Measurements from ENCODE around the gene LHX3. TPM values are rescaled to one million over a fixed set of nuclear protein-coding genes. Genes with fewer than 3 reads are reported as not detected.

Gene LHX3
- total RNA-seq, 1 donor from 2014 or later: not detected

- DNase-seq (ENCODE audit: low spot score): no peak
- intact Hi-C loops (cut with DNase I): no loop called here
- no peak for ATAC-seq
Measured at GRCh38 chr9:136229096-136230065, 24.5 kb upstream of the LHX3 start.

- ATAC-seq (no peak), DNase-seq (ENCODE audit: low spot score) (no peak)
- intact Hi-C loops (cut with DNase I): no loop called here
Measured at GRCh38 chr9:136228107-136228875, 23.4 kb upstream of the LHX3 start.

- no peak for ATAC-seq
- intact Hi-C loops (cut with DNase I): no loop called here
- DNase-seq (ENCODE audit: low spot score): no peak
Measured at GRCh38 chr9:136226680-136227407, 21.9 kb upstream of the LHX3 start.

- DNase-seq (ENCODE audit: low spot score): no peak
- peak; percentile 66 for ATAC-seq
- intact Hi-C loops (cut with DNase I): no loop called here
Measured at GRCh38 chr9:136225748-136226679, 21.1 kb upstream of the LHX3 start.

- DNase-seq (ENCODE audit: low spot score): no peak
- intact Hi-C loops (cut with DNase I): no loop called here
- no peak for ATAC-seq
Measured at GRCh38 chr9:136225366-136225747, 20.4 kb upstream of the LHX3 start.

- intact Hi-C loops (cut with DNase I): no loop called here
- no peak for ATAC-seq
- no peak for DNase-seq (ENCODE audit: low spot score)
Measured at GRCh38 chr9:136223871-136224640, 19.1 kb upstream of the LHX3 start.

- DNase-seq (ENCODE audit: low spot score): no peak
- intact Hi-C loops (cut with DNase I): no loop called here
Measured at GRCh38 chr9:136222906-136223285, 18.0 kb upstream of the LHX3 start.

GRCh38 chr9:136222166-136222905, 17.4 kb upstream of the LHX3 start:
- intact Hi-C loops (cut with DNase I): no loop called here
- ATAC-seq: no peak
- DNase-seq (ENCODE audit: low spot score): no peak

More at GRCh38 chr9:136222906-136223285, 18.0 kb upstream of the LHX3 start:
- no peak for ATAC-seq

- ATAC-seq (no peak), DNase-seq (ENCODE audit: low spot score) (no peak)
- intact Hi-C loops (cut with DNase I): no loop called here
Measured at GRCh38 chr9:136220017-136220729, 15.2 kb upstream of the LHX3 start.

- DNase-seq (ENCODE audit: low spot score): no peak
- intact Hi-C loops (cut with DNase I): no loop called here
- ATAC-seq: no peak
Measured at GRCh38 chr9:136219276-136219675, 14.3 kb upstream of the LHX3 start.

- intact Hi-C loops (cut with DNase I): no loop called here
- DNase-seq (ENCODE audit: low spot score): no peak
- ATAC-seq: no peak
Measured at GRCh38 chr9:136218673-136219072, 13.7 kb upstream of the LHX3 start.

- intact Hi-C loops (cut with DNase I): no loop called here
- ATAC-seq: no peak
Measured at GRCh38 chr9:136218271-136218670, 13.3 kb upstream of the LHX3 start.

GRCh38 chr9:136216541-136217244, 11.8 kb upstream of the LHX3 start:
- intact Hi-C loops (cut with DNase I): no loop called here
- DNase-seq (ENCODE audit: low spot score) (no peak), ATAC-seq (no peak)

More at GRCh38 chr9:136218271-136218670, 13.3 kb upstream of the LHX3 start:
- DNase-seq (ENCODE audit: low spot score): no peak

- ATAC-seq (no peak), DNase-seq (ENCODE audit: low spot score) (no peak)
- intact Hi-C loops (cut with DNase I): no loop called here
Measured at GRCh38 chr9:136213733-136214132, 8.8 kb upstream of the LHX3 start.

- no peak for DNase-seq (ENCODE audit: low spot score)
- no peak for ATAC-seq
- intact Hi-C loops (cut with DNase I): no loop called here
Measured at GRCh38 chr9:136212345-136212950, 7.5 kb upstream of the LHX3 start.

Data from sciatic nerve (tissue), 2 donors.